ENCODE measurements around the gene CPNE5.

Gene CPNE5

DNA sequence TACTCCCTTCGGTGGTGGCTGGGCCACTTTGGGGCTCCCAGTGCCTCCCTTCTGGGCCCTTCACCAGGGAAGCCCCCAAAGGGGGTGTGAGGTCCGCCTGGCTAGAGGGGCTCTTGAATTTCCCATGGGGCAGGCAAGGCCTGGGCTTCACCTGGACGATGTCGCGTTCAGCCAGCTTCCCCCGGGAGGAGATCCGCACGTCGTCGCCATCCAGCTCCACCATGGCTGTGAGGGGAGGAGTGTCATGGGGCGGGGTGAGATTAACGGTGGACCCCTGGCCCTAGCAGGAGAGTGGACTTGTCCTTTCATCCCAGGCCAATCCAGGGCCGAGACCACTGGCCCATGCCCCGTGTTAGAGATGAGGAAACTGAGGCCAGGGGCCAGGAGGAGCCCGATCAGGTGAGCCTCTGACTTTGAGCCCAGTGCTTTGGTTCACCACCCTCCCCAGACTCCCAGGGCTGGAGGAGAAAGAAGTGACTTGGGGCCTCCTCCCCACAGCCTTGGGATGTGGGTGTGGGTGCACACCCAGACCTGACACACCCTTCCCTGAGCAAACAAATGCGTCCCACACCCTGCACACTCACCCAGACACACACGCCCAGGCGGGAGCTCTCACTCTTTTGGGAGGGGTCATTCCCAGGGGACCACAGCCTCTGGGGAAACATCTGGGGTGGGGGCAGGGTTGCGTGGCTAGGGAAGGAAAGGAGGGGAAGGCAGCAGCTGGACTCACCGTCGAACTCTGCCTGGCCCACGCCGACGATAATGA, 95.5 kb downstream of the CPNE5 start:
- DNase-seq (ENCODE audit: low spot score), result no peak

DNA sequence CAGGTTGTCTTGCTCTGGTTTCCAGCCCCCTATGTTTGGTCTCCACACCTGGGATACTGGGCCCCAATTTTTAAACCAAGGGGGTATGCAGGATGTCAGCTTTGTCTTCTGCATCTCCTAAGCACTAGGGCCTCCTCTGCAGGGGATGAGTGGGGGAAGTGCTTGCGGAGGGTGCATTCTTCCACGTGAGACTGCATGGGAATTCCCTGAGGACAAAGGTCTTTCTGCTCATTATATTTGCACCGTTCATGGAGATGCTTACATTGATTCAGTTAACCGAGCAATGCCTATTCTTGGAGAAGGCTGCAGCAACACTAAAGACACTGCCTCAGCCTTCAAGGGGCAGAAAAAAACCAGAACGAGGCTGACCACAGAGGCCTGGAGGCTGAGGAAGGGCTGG, 96.2 kb downstream of the CPNE5 start:
- DNase-seq (ENCODE audit: low spot score), result peak; percentile 35

DNA sequence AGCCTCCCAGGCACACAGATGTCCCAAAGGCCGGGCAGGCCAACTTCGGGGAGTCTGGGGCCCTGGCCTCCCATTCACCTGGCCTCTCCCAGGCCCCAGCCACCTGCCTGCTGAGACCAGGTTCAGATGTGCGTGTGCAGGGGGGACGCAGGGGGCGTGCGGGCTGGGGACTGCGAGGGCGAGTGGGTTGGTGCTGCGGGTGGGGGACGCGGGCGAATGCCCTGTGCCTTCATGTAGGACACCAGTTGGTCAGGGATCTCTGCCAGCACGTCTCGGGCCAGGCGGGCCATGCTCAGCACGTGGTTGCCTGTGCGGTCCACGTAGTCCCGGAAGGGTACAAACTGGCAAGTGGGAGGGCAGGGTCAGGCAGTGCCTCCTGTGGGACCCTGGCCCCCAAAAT, 97.1 kb downstream of the CPNE5 start:
- DNase-seq (ENCODE audit: low spot score), result no peak

DNA sequence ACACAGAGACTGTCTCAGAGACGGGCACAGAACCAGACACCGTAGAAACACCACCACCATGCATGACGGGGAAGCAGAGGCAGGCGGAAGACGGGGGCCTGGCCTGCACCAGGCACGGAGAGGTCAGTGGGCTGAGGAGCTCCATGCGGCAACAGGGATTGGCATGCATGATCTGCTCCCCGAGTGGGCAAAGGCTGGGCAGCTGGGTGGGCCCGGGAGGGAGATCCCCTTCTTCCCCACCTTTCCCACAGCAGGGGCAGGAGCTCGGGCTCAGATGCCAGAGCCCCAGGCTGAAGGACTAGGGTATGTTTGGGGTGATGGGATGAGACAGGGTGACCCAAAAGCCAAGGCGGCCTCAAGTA, 98.4 kb downstream of the CPNE5 start:
- no peak for DNase-seq (ENCODE audit: low spot score)

DNA sequence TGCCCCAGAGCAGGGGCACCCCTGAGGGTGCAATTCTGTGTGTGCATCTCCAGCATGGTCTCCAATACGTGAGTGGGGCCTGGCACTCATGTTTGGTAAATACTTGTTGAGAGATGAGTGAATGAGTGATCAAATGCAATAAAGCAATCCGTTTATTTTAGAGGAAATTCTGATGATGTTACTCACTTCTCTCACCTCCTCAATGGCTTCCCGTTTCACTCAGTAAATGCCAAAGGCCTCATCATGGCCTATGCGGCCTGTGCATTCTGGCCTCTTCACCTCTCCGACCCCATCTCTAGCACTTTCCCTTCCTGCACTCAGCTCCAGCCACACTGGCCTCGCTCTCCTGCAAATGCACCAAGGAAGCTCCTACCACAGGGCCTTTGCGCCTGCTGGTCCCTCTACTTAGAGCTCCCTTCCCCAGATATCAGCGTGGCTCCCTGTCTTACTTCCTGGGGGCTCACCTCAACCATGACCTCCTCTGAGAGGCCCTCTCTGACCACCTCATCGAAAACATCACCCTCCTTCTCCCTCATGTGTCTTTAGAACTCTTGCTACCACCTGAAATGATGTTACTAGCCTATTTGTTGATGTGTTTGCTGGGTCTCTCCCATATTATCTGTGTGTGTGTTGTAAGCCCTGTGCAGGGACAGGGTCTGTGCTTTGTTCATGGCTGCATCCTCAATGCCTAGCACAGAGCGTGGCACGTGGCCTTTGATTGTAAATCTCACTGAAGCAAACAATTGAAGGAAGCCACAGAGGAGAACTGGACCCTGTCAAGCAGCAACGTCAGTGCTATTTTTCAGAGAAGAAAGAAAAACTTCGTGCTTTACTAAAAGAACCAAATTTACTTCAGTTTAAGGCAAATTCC, 99.1 kb downstream of the CPNE5 start:
- DNase-seq (ENCODE audit: low spot score), result no peak

DNA sequence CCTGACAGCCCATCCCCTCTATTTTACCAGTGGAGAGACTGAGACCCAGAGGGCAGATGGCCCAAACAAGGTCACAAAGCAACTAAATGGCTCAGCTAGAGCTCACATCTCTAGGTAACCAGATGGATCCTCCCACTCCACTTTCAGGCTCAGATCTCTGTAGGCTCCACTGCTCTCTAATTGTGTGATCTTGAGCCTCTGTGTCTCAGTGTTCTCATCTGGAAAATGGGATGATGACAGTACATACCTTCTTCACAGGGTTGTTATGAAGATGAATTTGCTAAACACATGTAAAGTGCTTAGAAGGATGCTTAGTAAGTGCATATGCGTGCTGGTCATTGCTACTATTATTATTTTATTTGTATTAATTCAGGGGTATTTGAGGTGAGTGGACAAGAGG, 101.1 kb downstream of the CPNE5 start:
- DNase-seq (ENCODE audit: low spot score), result no peak

DNA sequence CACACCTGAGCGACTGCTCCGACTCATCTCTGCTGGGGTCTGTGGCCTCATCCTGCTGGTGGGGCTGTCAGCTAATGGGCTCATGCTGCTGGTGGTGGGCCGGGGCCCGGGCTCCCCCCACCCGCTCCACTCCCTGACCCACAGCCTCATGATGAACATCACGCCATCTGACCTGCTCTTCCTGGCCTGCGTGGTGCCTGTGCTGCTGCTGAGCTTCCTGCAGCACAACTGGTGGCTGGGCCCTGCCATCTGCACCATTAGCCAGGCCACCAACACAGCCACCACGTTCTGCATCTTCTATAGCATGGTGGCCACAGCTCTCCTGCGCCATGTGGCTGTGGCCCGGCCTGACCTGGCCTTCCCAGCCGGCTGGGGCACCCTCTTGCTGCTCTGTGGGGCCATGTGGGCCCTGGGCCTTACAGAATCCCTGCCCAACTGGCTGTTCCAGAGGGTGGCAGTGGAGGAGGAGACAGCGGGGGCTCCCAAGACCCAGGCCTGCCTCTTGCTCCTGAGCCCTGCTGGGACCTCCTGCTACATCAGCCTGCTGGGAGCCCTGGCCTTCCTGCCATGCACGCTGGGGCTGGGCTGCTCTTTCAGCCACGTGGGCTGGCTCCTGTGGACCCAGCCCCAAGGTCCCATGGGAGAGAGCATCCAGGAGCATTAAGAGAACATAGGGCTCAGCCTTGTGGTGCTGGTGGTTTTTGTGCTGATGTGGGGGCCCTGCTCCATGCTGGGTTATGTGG, 102.0 kb downstream of the CPNE5 start:
- no peak for DNase-seq (ENCODE audit: low spot score)

DNA sequence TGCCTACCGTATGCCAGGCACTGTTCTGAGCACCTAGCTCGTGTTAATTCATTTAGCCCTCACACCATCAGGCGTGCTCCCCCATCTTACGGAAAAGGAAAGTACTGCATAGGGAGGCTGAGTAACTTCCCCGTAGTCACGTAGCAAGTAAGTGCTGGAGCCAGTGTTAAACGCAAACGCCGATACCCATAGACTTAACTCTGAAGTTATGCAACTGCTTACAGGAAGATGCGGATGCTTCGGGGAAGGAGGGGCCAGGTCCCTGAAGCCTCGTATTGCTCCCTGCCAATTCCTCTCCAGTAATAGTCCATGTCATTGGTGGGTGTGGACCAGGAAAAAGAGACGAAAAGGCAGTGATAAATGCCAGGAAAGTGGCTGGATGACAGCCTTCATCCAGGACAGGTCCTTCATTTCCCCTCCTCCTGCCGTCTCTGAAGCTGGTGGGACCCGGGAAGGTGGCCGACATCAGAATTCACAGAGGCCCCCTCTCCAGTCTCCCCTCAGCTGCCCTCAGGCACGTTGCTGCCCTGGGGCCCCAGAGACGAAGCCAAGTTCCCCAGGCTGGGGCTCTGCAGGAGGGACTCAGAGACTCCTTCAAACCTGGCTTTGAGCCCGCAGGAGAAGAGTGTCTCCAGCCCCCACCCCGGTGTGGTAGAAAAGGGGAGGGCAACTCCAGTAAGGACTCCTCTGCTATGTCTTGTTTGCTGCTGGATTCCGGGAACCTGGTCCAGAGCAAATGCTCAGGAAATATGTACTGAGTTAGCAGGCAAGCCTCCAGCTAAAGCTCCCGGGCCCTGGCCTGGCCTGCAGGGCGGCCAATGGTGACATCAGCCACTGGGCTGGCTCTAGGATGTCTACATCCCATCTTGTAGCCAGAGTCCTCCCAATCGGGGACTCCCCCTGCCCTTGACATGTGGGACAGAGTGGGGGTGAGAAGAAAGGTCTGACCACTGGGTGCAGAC, 103.9 kb downstream of the CPNE5 start:
- DNase-seq (ENCODE audit: low spot score), result no peak

DNA sequence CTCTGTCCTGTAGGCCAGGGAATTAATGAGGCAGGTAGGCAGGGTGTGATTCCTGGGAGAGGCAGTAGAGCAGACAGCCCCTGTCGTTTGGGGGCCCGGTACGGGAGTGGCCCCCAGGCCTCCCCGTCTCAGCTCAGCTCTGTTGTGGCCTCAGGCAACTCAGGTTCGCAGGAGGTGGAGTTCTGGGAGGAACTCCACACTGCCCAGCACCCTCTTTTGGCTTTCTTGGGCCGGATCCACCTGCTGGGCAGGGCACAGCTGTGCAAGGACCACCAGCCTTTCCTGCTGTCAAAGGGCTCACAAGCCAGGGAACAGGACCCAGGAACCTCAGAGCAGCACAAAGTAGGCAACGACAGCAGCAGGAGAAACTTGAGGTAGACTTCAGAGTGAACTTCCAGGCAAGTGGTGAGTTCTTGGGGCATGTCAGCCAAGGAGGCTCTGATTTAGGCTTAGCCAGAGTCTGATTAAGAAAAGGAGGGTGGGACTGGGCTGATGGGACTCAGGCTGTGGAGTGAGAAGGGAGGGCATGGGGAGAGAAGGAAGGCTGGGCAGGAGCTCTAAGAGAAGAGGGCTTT, 104.7 kb downstream of the CPNE5 start:
- DNase-seq (ENCODE audit: low spot score), result no peak

DNA sequence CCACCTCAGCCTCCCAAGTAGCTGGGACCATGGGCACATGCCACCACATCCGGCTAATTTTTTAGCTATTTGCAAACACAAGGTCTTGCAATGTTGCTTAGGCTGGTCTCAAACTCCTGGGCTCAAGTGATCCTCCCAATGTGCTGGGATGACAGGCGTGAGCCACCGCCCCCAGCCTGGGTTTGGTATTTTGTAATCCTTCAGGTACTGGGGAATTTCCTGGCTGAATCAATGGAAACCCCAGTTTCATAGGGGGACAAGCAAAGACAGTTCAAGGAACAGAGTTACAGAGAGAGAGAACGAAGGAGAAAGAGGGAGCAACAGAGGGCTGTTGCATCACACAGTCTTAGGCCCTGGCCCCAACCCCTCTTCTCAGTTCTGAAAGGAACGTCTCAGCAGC, 105.9 kb downstream of the CPNE5 start:
- no peak for DNase-seq (ENCODE audit: low spot score)

DNA sequence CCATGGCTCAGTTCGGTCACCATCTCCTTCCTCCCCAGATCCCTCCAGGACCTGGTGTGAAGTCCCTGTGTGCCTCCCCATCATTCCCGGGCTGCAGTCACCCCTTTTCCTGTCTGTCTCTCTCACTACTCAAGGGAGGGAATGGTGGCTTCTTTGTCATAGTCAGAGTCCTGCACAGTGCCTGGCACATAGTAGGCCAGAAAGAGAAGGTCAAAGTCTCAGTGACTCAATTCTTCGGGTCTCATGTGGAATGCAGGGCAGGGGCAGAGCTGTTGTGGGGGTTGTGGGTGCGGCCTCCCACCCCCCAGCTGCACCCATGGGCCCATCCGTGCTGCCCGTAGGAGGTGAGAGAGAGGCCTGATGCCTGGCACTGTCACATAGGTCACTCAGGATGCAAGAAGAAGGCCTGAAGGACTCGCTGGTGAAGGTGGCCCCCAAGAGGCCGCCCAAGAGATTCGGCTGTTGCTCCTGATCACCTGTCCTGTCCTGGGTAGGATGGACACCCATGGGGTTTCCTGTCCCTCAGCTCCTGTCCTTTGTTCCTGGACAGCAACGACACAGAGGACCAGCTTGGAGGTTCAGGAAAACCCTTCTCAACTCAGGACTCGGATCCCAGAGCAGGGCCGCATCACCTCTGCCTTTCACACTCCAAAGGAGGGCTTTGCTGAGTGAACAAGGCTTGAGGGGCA, 107.5 kb downstream of the CPNE5 start:
- DNase-seq (ENCODE audit: low spot score), result no peak

DNA sequence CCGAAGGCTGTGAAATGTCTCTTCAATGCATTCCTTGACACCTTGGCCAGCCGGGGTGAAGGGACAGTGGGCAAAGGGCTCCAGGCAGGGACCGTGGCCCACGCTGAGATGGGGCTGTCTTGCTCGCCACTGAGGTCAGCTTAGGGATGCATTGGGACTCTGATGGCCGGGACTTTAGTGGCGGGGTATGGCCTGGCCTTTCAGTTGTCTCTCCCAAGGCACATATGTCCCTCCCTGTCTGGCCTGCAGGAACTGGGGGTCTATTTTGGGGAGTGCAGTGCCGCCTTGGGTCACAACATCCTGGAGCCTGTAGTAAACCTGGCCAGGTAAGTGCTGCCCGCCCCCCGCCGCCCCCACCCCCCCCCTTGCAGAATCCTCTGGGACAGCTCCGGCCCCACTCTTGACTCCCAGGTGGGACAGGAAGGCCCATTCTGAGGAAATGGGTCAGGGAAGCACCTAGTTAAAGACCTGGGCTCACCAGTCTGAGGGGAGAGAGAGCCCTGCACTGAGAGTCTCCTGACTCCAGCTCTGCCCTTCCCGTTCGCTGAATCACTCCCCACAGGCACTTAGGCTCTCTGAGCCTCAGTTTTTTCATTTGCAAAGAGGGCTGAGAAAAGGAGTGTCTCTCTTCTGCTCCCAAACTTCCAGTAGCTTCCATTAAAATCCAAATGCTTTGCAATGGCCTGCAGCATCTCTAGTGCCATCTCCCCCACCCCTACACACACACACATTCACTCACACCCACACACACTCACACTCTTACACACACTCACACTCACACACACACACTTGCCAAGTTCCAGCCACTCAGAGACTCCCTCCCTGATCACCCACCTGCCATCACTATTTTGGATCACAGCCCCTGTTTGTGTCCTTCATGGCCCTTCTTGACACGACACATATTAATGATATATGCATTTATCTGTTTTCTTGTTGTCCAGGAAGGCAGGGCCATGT, 108.5 kb downstream of the CPNE5 start:
- no peak for DNase-seq (ENCODE audit: low spot score)

DNA sequence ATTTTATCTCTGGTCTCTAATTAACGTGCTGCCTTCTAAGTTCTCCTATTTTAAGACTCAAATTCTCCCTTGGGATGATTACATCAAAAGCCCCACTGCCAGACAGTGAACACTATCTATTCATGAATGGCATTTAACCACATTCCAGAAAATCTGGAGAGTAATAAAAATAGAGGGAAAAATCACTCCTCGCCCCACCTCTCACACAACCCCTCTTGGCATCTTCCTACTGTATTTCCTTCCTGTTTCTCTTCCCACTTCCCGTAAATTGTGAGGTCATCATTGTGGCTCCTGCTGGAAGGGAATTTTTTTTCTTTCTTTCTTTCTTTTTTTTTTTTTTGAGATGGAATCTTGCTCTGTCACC, 110.1 kb downstream of the CPNE5 start:
- DNase-seq (ENCODE audit: low spot score), result no peak

DNA sequence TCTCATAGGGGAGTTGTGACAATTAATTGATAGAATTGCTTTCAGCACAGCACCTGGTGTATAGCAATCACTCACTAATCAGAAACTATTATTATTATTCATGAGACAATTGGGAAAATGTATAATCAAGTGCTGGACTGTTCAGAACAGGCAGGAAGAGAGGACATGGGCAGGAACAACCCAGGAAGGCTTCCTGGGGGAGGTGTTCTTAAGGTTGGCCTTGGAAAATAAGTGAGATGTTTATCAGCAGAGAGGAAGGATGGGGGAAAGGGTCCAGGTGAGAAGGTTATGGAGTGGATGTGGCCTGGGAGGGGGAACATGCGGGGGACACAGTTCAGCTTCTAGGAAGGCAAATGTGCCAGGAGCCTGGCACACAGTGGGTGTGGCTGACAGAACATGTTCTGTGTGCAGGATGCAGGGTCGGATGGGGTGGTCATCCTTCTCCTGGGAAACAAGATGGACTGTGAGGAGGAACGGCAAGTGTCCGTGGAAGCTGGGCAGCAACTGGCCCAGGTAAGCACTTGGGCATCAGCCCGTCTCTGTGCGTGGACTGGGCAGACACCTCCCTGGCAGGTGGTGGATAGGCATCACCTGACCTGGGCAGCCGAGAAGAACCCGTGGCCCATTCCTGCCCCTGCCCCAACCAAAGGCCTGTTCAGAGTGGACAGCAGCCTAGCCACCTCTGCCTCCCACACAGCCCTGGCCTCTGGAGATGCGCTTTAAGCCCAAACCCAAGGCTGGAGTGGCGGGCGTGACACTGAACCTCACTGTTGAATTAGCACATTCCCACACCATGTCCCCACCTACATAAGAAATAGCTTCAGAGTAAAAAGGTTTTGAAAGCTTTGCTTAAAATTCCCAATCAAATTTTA, 110.7 kb downstream of the CPNE5 start:
- DNase-seq (ENCODE audit: low spot score), result no peak

DNA sequence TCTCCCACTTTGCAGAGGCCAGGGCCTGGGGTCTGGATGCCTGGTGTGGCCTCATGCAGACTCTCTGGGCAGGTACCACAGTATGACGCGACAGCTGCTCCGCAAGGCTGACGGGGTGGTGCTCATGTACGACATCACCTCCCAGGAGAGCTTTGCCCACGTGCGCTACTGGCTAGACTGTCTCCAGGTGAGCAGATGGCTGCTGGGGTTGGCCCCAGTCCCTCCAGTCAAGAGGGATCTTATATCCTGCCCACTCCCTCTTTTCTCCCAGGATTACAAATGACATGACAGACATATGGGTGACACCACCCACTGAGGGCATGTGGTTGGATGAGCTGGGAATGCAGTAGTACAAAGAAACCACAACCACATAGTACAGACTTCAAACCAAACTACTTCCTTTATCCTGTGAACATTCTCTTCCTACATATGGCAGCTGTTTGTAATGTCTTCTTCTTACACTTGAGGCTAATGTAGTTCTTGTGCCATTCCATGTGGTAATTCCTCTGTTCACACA, 111.7 kb downstream of the CPNE5 start:
- DNase-seq (ENCODE audit: low spot score), result no peak

DNA sequence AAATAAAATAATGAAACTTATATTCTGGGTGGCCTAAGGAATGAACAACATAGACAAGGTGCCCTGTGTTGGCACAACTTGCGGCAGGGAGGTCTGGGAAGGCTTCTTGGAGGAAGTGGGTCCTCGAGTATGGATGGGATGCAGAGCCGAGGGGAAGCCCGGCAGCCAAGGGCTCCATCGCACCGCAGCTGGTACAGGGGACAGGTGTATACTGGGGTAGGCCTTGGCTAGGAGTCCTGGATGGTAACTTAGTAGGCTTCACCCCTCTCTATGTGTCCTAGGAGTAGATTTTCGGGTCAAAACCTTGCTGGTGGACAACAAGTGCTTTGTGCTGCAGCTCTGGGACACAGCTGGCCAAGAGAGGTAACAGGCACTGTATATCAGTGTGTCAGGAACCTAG, 113.7 kb downstream of the CPNE5 start:
- no peak for DNase-seq (ENCODE audit: low spot score)

DNA sequence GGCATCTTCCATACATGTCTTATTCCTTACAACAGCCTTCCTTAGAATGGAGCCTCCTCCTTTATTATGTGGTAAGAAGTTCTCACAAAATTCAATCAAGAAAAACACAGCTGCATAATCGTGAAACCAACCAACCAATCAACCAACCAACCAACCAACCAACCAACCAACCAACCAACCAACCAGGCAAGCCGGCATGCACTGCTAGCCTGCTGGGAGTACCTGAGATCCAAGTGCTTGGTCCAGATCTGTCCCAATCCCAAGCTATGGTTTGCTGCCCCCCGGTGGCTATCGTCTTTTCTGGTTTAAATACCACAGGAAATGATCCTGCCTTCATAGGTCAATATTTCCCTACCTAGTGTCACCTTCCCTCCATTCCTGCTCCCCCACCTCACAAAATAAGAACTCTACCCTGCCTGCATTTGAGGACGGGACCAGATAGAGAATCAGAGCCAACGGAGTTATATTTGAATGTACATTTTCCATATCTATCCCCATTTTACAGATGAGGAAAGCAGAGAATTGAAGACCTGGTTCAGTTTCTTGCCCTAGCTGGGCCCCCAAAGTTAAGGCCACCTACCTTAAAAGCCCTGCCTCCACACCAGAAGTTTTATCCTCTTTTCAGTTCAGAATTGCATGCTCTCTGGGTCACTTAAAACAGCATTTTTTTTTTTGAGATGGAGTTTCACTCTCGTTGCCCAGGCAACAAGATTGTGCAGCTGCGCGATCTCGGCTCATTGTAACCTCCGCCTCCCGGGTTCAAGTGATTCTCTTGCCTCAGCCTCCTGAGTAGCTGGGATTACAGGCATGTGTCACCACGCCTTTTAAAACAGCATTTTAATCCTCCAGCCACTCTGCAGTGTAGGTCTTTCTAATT, 114.5 kb downstream of the CPNE5 start:
- DNase-seq (ENCODE audit: low spot score), result peak; percentile 83

Data from HuH-7.5 (cell line).